ENCODE results near the gene FBN1.

The FBN1 gene

DNA sequence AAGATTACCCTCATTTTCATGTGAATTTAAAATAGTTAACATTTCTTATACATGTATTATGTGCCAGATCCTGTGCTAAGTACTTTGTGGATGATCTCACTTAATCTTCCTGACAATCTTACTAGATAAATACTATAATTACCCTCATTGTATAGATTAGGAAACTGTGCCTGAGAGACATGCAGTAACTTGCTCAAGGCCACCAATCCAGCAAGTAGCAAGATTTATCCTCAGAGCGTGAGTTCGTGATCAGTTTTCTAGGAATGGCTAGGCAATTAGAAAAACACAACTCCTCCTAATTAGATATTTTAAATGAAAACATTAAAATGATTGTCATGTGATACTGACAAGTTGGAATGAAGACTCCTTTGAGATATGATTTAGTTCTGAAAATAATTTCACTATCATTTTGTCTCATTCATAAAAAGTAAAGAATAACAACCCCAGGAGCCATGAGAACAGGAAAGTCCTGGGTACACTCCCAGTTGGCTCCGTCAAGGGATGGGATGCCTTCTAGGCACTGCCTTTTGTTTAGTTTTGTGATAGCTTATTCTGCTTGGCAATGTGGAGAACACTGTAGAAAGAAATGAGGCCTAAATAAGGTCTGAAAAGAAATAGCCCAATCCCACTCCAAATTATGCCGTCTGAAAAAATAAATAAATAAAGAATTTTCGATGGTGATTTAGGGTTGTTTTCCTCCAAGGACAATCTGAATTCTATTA lies 61.3 kb downstream of the FBN1 start:
- in situ Hi-C loops (cut with MboI; ENCODE audit: low sequenced_read_pairs): no loop called here

DNA sequence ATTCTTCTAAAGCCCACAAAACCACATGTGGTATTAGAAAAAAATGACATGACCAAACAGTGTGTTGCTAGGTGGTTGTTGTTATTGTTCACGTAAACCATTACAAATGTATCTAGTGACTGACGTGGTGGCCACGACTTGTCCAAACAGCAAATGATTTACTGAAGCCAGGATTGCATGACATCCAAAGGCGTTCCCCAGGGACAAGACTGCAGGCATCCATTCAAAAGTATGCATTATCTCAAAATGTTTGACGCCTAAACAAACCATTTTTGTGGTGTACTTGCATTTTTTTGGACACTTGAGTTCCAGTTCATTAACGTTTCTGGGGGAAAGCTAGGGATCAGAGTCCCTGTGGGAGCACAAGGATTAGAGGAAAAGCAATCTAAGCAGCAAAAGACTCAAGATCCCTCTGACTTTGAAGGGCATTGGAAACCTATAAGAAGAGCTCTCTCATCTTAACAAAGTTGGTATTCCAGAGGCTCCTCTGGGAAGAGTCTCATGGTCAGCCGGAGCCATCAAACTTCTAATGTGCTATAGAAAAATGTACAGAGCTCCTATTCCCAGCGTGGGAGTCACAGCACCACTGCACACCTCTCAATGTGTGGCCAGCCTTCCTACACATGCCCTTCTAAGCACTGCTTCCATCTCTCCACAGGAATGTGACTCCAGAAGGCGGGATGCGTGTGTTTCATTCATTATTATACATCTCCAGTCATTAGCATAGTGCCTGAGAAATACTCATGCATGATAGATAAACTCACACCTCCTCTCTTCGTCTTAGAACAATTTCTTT lies 62.9 kb downstream of the FBN1 start:
- in situ Hi-C loops (cut with MboI; ENCODE audit: low sequenced_read_pairs): no loop called here

DNA sequence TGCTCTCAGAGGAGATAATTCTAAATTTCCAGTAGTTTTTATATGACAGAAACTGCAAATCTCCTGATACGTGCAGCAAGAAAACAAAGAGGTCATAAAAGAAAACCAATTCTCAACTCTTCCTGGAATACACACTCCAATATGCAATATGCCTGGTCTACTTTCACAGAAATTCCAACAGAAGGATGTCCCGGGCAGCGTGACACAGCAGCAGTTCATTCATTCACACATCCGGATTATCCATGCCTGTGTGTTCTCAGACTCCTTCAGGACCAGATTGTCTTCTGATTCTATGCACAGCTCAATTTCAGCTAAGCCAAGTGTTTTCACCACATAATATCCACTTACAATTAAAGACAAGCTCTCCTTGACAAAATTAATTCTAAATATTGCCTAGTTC lies 64.3 kb downstream of the FBN1 start:
- in situ Hi-C loops (cut with MboI; ENCODE audit: low sequenced_read_pairs): no loop called here

DNA sequence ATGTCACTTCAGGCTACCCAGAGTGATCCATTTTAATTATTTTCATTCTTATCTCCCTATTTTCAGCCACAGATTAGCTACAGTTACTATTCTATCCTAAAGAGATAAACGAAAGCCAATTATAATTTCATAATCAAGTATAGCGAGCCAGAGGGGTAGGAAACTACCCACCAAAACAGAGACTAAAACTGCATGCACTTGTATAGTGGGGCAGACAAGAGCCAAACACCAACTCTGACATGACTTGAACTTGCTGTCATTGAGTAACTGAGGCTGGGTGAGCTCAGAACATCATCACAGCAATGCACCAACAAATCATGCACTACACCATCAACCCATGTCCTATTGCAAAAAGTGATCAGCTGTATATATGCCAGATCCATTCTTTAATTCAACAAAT lies 64.8 kb downstream of the FBN1 start:
- in situ Hi-C loops (cut with MboI; ENCODE audit: low sequenced_read_pairs): no loop called here

GRCh38 chr15:48579945-48580671 lies 65.4 kb downstream of the FBN1 start:
- in situ Hi-C loops (cut with MboI; ENCODE audit: low sequenced_read_pairs): no loop called here

DNA sequence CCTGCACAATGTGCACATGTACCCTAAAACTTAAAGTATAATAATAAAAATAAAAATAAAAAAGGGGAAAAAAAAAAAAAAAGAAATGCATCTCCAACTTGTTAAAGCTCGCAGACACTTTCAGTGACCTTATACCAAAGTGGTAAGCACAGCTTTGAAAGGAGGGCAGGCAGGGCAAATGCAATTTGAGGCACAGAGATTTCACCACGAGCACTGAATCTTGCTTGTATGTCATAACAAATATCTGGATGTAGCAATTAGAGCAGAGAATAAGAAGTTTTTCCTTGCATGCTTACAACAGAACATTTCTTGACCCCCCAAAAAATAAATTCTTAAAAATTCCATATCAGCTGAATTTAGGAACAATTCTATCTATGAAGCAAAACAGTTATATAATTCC lies 66.5 kb downstream of the FBN1 start:
- in situ Hi-C loops (cut with MboI; ENCODE audit: low sequenced_read_pairs): no loop called here

DNA sequence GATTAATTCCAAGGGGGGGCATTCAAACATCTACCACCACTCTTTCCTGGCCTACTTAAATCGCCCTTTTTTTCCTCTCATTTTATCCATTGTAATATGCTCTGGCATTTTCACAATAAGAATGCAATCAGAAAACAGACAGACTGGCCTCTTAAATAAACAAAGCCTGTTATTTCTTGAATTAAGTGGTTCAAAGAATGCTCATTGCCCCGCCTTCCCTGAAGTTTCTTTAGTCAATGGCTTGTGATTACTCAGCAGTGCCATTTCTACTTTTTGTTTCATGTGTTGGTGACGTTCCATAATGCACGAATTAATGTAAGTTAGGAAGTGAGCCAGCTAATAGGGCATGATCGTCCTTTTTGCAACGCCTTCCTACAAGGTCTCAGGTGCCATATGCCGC lies 68.0 kb downstream of the FBN1 start:
- in situ Hi-C loops (cut with MboI; ENCODE audit: low sequenced_read_pairs): no loop called here

- in situ Hi-C loops (cut with MboI; ENCODE audit: low sequenced_read_pairs): no loop called here
These were observed 71.3 kb downstream of the FBN1 start for GRCh38 chr15:48574187-48574586.

- in situ Hi-C loops (cut with MboI; ENCODE audit: low sequenced_read_pairs): no loop called here
These were observed 71.7 kb downstream of the FBN1 start for GRCh38 chr15:48573780-48574179.

GRCh38 chr15:48572823-48573222 lies 72.7 kb downstream of the FBN1 start:
- in situ Hi-C loops (cut with MboI; ENCODE audit: low sequenced_read_pairs): no loop called here

- in situ Hi-C loops (cut with MboI; ENCODE audit: low sequenced_read_pairs): no loop called here
These were observed 74.0 kb downstream of the FBN1 start for GRCh38 chr15:48571510-48571909.

DNA sequence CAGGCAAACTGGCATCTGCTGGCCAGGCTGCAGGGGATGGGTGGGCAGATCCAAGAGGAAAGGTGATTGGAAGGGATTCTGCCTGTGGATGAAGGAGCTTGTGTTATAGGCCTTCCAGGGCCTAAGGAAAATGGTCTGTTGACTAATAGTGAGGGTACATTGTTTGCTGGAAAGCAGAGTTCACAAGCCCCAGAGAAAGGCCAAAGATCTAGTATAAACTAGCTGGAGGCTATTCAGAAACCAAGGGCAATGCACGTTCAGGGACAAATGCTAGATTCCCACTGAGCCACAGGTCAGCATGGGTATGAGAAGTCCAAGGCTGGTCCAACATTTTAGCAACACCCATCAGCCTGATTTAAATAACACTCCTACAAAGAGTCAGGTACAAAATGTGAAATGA lies 74.7 kb downstream of the FBN1 start:
- in situ Hi-C loops (cut with MboI; ENCODE audit: low sequenced_read_pairs): no loop called here

DNA sequence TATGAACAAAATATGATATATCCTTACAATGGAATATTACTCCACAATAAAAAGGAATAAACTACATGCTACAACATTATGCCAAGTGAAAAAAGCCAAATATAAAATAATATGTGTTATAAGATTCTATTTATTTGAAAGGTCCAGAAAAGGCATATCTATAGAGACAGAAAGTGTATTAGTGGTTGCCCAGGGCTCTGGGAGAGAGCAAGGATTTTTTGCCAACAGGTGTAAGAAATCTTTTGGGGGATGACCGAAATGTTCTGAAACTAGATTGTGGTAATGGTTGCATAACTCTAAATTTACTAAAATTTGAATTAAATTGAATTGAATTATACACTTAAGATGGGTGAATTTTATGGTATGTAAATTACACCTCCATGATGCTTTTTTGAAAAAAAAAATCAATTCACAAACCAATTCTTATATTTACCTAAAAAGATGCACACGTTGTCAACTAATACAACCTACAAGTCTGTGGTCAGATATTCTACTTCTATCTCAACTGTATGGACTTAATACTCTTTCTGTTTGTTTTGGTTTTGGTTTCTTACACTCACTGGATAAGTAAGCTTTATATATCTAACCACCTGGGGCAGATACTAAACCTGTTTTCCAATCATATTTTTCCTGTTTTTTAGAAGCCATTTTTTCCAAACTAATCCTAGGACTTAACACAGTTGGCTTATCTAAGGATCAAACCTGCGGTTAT lies 75.8 kb downstream of the FBN1 start:
- in situ Hi-C loops (cut with MboI; ENCODE audit: low sequenced_read_pairs): no loop called here

DNA sequence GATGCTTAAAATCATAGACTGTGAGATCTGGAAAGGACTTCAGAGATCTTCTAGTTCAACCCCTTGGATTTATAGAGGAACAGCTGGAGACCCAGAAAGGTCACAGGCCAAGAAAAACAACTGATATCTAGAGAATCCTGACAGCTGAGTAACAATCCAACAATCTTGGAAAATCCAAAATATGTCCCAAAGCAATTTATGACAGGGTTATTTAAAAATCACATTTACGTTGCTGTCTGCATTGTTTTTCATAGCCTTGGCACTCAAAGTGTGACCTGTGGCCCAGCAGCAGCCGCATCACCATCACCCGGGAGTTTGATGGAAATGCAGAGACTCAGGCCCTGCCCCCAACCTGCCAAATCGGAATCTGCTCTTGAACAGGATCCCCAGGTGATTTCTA lies 78.8 kb downstream of the FBN1 start:
- in situ Hi-C loops (cut with MboI; ENCODE audit: low sequenced_read_pairs): no loop called here

GRCh38 chr15:48565560-48566482 lies 79.7 kb downstream of the FBN1 start:
- in situ Hi-C loops (cut with MboI; ENCODE audit: low sequenced_read_pairs): no loop called here

- in situ Hi-C loops (cut with MboI; ENCODE audit: low sequenced_read_pairs): no loop called here
These were observed 80.8 kb downstream of the FBN1 start for GRCh38 chr15:48564690-48565089.

GRCh38 chr15:48563934-48564333 lies 81.6 kb downstream of the FBN1 start:
- in situ Hi-C loops (cut with MboI; ENCODE audit: low sequenced_read_pairs): no loop called here

GRCh38 chr15:48560321-48561051 lies 85.0 kb downstream of the FBN1 start:
- in situ Hi-C loops (cut with MboI; ENCODE audit: low sequenced_read_pairs): no loop called here

DNA sequence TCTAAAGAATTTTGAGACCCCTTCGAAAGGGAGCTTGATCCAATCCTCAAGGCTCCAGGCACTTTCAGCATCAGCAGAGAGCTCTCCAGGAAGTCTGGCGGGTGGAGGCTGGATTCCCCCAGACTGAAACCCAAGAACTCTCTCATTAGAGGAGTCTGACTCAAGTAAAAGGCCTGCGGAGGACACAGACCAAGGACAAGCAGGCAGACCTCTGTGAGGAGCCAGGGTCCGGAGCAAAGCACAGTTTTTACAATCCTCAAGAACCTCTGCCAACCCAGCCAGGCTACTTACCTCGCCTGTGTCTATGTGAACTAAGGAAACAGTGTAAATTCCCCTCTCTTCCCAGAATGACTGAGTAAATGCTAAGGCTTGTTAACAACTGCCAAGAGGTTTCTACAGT lies 86.2 kb downstream of the FBN1 start:
- in situ Hi-C loops (cut with MboI; ENCODE audit: low sequenced_read_pairs): no loop called here

All from hTERT RPE-1 (cell line).